Measurements from ENCODE around the gene PLEKHG3.

The PLEKHG3 gene

GRCh38 chr14:64788706-64789105, 84.5 kb downstream of the PLEKHG3 start:
- Histone ChIP-seq H2BK5ac (ENCODE audit: low read depth, low read length, poor library complexity, severe bottlenecking) (no peak overlapping the region), H3K4ac (ENCODE audit: low read depth in 1 of 2, low read length in 2 of 2) (no peak overlapping the region), H3K27me3 (ENCODE audit: control insufficient read depth in 1 of 2, insufficient read depth in 1 of 2, low read length in 2 of 2) (peaks cover 0 to 40% of the 10 kb centered on the region in 2 experiments), H2BK120ac (ENCODE audit: low read depth, low read length) (no peak overlapping the region), H3K36me3 (ENCODE audit: control insufficient read depth in 1 of 2, insufficient read depth in 2 of 2, low read depth in 1 of 2, low read length in 2 of 2) (no peaks in the 10 kb centered on the region), H2AFZ (ENCODE audit: low read depth, low read length) (no peak overlapping the region), H3K27ac (ENCODE audit: low read length, poor library complexity, severe bottlenecking) (no peak overlapping the region), H4K91ac (ENCODE audit: low read length) (no peak overlapping the region), H3K79me1 (replicated peaks; ENCODE audit: low read length, poor library complexity, severe bottlenecking) (no peaks in the 10 kb centered on the region), H3K9ac (ENCODE audit: low read length) (no peak overlapping the region), H3K23ac (ENCODE audit: low read length in 2 of 2) (no peak overlapping the region), H2BK15ac (ENCODE audit: low read depth, poor library complexity, severe bottlenecking) (no peak overlapping the region), H4K8ac (ENCODE audit: low read length) (no peak overlapping the region), H3K4me1 (ENCODE audit: control insufficient read depth, insufficient read depth, low read depth, low read length) (peaks cover 4% of the 10 kb centered on the region), H3K14ac (ENCODE audit: low read length in 2 of 2) (no peak overlapping the region), H3K9me3 (ENCODE audit: control insufficient read depth, low read length) (no peaks in the 10 kb centered on the region), H3K4me2 (ENCODE audit: low read length, poor library complexity, severe bottlenecking) (no peak overlapping the region), H2AK5ac (ENCODE audit: low read length, severe bottlenecking) (no peak overlapping the region), H3K18ac (ENCODE audit: low read depth in 1 of 2, low read length in 2 of 2) (no peak overlapping the region), H2BK12ac (ENCODE audit: low read length in 2 of 2) (no peak overlapping the region), H3K4me3 (ENCODE audit: insufficient read depth in 1 of 2, low read depth in 1 of 2, low read length in 2 of 2) (no peak overlapping the region)
- peak; percentile 77 for DNase-seq
- WGBS, result 3% methylated on average over 1 of the region's 1 CpG

GRCh38 chr14:64789696-64790095, 85.5 kb downstream of the PLEKHG3 start:
- Histone ChIP-seq H4K8ac (ENCODE audit: low read length) (no peak overlapping the region), H3K4me1 (ENCODE audit: control insufficient read depth, insufficient read depth, low read depth, low read length) (peaks cover 4% of the 10 kb centered on the region), H4K91ac (ENCODE audit: low read length) (no peak overlapping the region), H2BK12ac (ENCODE audit: low read length in 2 of 2) (no peak overlapping the region), H3K14ac (ENCODE audit: low read length in 2 of 2) (no peak overlapping the region), H2AFZ (ENCODE audit: low read depth, low read length) (no peak overlapping the region), H3K4me2 (ENCODE audit: low read length, poor library complexity, severe bottlenecking) (no peak overlapping the region), H2AK5ac (ENCODE audit: low read length, severe bottlenecking) (no peak overlapping the region), H3K18ac (ENCODE audit: low read depth in 1 of 2, low read length in 2 of 2) (no peak overlapping the region), H3K4ac (ENCODE audit: low read depth in 1 of 2, low read length in 2 of 2) (no peak overlapping the region), H2BK120ac (ENCODE audit: low read depth, low read length) (no peak overlapping the region), H3K79me1 (replicated peaks; ENCODE audit: low read length, poor library complexity, severe bottlenecking) (no peaks in the 10 kb centered on the region), H3K4me3 (ENCODE audit: insufficient read depth in 1 of 2, low read depth in 1 of 2, low read length in 2 of 2) (no peak overlapping the region), H3K27me3 (ENCODE audit: control insufficient read depth in 1 of 2, insufficient read depth in 1 of 2, low read length in 2 of 2) (peaks cover 0 to 42% of the 10 kb centered on the region in 2 experiments), H3K23ac (ENCODE audit: low read length in 2 of 2) (no peak overlapping the region), H2BK5ac (ENCODE audit: low read depth, low read length, poor library complexity, severe bottlenecking) (no peak overlapping the region), H3K27ac (ENCODE audit: low read length, poor library complexity, severe bottlenecking) (no peak overlapping the region), H3K36me3 (ENCODE audit: control insufficient read depth in 1 of 2, insufficient read depth in 2 of 2, low read depth in 1 of 2, low read length in 2 of 2) (no peaks in the 10 kb centered on the region), H2BK15ac (ENCODE audit: low read depth, poor library complexity, severe bottlenecking) (no peak overlapping the region), H3K9ac (ENCODE audit: low read length) (no peak overlapping the region), H3K9me3 (ENCODE audit: control insufficient read depth, low read length) (no peaks in the 10 kb centered on the region)
- no peak for DNase-seq
- 90% methylated on average over 5 of the region's 5 CpGs for WGBS

- H2BK15ac ChIP-seq (ENCODE audit: low read depth, poor library complexity, severe bottlenecking), result no peak overlapping the region
- no peak overlapping the region for H3K27ac ChIP-seq (ENCODE audit: low read length, poor library complexity, severe bottlenecking)
- H3K4me3 ChIP-seq (ENCODE audit: insufficient read depth in 1 of 2, low read depth in 1 of 2, low read length in 2 of 2), result no peak overlapping the region
- H2BK5ac ChIP-seq (ENCODE audit: low read depth, low read length, poor library complexity, severe bottlenecking), result no peak overlapping the region
- H2AK5ac ChIP-seq (ENCODE audit: low read length, severe bottlenecking), result no peak overlapping the region
- H3K4ac ChIP-seq (ENCODE audit: low read depth in 1 of 2, low read length in 2 of 2), result no peak overlapping the region
- no peak overlapping the region for H2BK120ac ChIP-seq (ENCODE audit: low read depth, low read length)
- no peak for DNase-seq
- 73% methylated on average over 5 of the region's 6 CpGs for WGBS
- no peak overlapping the region for H4K8ac ChIP-seq (ENCODE audit: low read length)
- H3K9me3 ChIP-seq (ENCODE audit: control insufficient read depth, low read length), result no peaks in the 10 kb centered on the region
- no peak overlapping the region for H3K18ac ChIP-seq (ENCODE audit: low read depth in 1 of 2, low read length in 2 of 2)
- H3K9ac ChIP-seq (ENCODE audit: low read length), result no peak overlapping the region
- peaks cover 0 to 46% of the 10 kb centered on the region in 2 experiments for H3K27me3 ChIP-seq (ENCODE audit: control insufficient read depth in 1 of 2, insufficient read depth in 1 of 2, low read length in 2 of 2)
- no peak overlapping the region for H3K14ac ChIP-seq (ENCODE audit: low read length in 2 of 2)
- no peak overlapping the region for H4K91ac ChIP-seq (ENCODE audit: low read length)
- no peak overlapping the region for H3K23ac ChIP-seq (ENCODE audit: low read length in 2 of 2)
- H3K36me3 ChIP-seq (ENCODE audit: control insufficient read depth in 1 of 2, insufficient read depth in 2 of 2, low read depth in 1 of 2, low read length in 2 of 2), result no peaks in the 10 kb centered on the region
- H2AFZ ChIP-seq (ENCODE audit: low read depth, low read length), result no peak overlapping the region
- H3K79me1 ChIP-seq (replicated peaks; ENCODE audit: low read length, poor library complexity, severe bottlenecking), result no peaks in the 10 kb centered on the region
- H3K4me1 ChIP-seq (ENCODE audit: control insufficient read depth, insufficient read depth, low read depth, low read length), result peaks cover 4% of the 10 kb centered on the region
- no peak overlapping the region for H2BK12ac ChIP-seq (ENCODE audit: low read length in 2 of 2)
- H3K4me2 ChIP-seq (ENCODE audit: low read length, poor library complexity, severe bottlenecking), result no peak overlapping the region
Observed at GRCh38 chr14:64790478-64790877, 86.3 kb downstream of the PLEKHG3 start.

- Histone ChIP-seq H3K36me3 (ENCODE audit: control insufficient read depth in 1 of 2, insufficient read depth in 2 of 2, low read depth in 1 of 2, low read length in 2 of 2) (no peaks in the 10 kb centered on the region), H3K4me1 (ENCODE audit: control insufficient read depth, insufficient read depth, low read depth, low read length) (peaks cover 4% of the 10 kb centered on the region), H3K23ac (ENCODE audit: low read length in 2 of 2) (no peak overlapping the region), H2BK5ac (ENCODE audit: low read depth, low read length, poor library complexity, severe bottlenecking) (no peak overlapping the region), H3K4me3 (ENCODE audit: insufficient read depth in 1 of 2, low read depth in 1 of 2, low read length in 2 of 2) (no peak overlapping the region), H2AFZ (ENCODE audit: low read depth, low read length) (no peak overlapping the region), H3K27me3 (ENCODE audit: control insufficient read depth in 1 of 2, insufficient read depth in 1 of 2, low read length in 2 of 2) (peaks cover 0 to 54% of the 10 kb centered on the region in 2 experiments), H3K4ac (ENCODE audit: low read depth in 1 of 2, low read length in 2 of 2) (no peak overlapping the region), H3K18ac (ENCODE audit: low read depth in 1 of 2, low read length in 2 of 2) (no peak overlapping the region), H4K91ac (ENCODE audit: low read length) (no peak overlapping the region), H2BK120ac (ENCODE audit: low read depth, low read length) (no peak overlapping the region), H3K27ac (ENCODE audit: low read length, poor library complexity, severe bottlenecking) (no peak overlapping the region), H3K4me2 (ENCODE audit: low read length, poor library complexity, severe bottlenecking) (no peak overlapping the region), H2AK5ac (ENCODE audit: low read length, severe bottlenecking) (no peak overlapping the region), H4K8ac (ENCODE audit: low read length) (no peak overlapping the region), H2BK15ac (ENCODE audit: low read depth, poor library complexity, severe bottlenecking) (no peak overlapping the region), H3K14ac (ENCODE audit: low read length in 2 of 2) (no peak overlapping the region), H3K9me3 (ENCODE audit: control insufficient read depth, low read length) (no peaks in the 10 kb centered on the region), H3K9ac (ENCODE audit: low read length) (no peak overlapping the region), H3K79me1 (replicated peaks; ENCODE audit: low read length, poor library complexity, severe bottlenecking) (no peaks in the 10 kb centered on the region), H2BK12ac (ENCODE audit: low read length in 2 of 2) (no peak overlapping the region)
- 96% methylated on average over 4 of the region's 4 CpGs for WGBS
- DNase-seq, result no peak
Observed at GRCh38 chr14:64792231-64792630, 88.0 kb downstream of the PLEKHG3 start.
